ENCODE results near the gene SEPHS1. TPM values are rescaled to one million over a fixed set of nuclear protein-coding genes. Genes with fewer than 3 reads are reported as not detected.

The SEPHS1 gene
- total RNA-seq, 1 experiment from 2014 or later = 509 TPM

GRCh38 chr10:13388478-13389230, 40.6 kb upstream of the SEPHS1 start (continued):
- no peak for TF ChIP-seq JUN (CRISPR knock-in tag; IDR thresholded peaks at IDR 0.05)
- TF ChIP-seq CREB1 (CRISPR knock-in tag; IDR thresholded peaks at IDR 0.05) = no peak
- no peak for TF ChIP-seq ZBTB21 (CRISPR knock-in tag; IDR thresholded peaks at IDR 0.05; ENCODE audit: borderline replicate concordance)
- no peak for TF ChIP-seq SP1 (CRISPR knock-in tag; conservative IDR thresholded peaks at IDR 0.05)
- no peak for TF ChIP-seq JAZF1 (CRISPR knock-in tag; IDR thresholded peaks at IDR 0.05)
- no peak for TF ChIP-seq ZMAT4 (CRISPR knock-in tag; IDR thresholded peaks at IDR 0.05)
- TF ChIP-seq CDX4 (CRISPR knock-in tag; IDR thresholded peaks at IDR 0.05; ENCODE audit: borderline replicate concordance) = no peak
- no peak for TF ChIP-seq ATF1 (CRISPR knock-in tag; IDR thresholded peaks at IDR 0.05)
- no peak for TF ChIP-seq TP53 (CRISPR knock-in tag; IDR thresholded peaks at IDR 0.05)
- no peak for TF ChIP-seq ATF6 (CRISPR knock-in tag; IDR thresholded peaks at IDR 0.05)
- no peak for TF ChIP-seq HMGXB4 (CRISPR knock-in tag; IDR thresholded peaks at IDR 0.05)
- TF ChIP-seq RELA (CRISPR knock-in tag; IDR thresholded peaks at IDR 0.05; ENCODE audit: borderline replicate concordance) = no peak
- TF ChIP-seq ATF2 (CRISPR knock-in tag; IDR thresholded peaks at IDR 0.05; ENCODE audit: borderline replicate concordance, low read depth) = no peak
- TF ChIP-seq HMGA2 (CRISPR knock-in tag; IDR thresholded peaks at IDR 0.05) = no peak

- H3K27ac Mint-ChIP-seq = no peak overlapping the region
- DNase-seq (ENCODE audit: low spot score) (no peak), ATAC-seq (no peak)
- CTCF ChIA-PET = interaction anchor here (3.5 to 3.8 kb wide), 2 partner anchors 54 to 151 kb away, joined by 13 to 21 read pairs; no protein-coding TSS in a partner anchor
- H3K4me1 Mint-ChIP-seq = peaks cover 27% of the 10 kb centered on the region
- H3K9me3 Mint-ChIP-seq = no peaks in the 10 kb centered on the region
- no peaks in the 10 kb centered on the region for H3K36me3 Mint-ChIP-seq
- H3K27me3 Mint-ChIP-seq (ENCODE audit: low read depth) = peaks cover 24% of the 10 kb centered on the region
- H3K4me3 Mint-ChIP-seq = no peak overlapping the region
- POLR2A ChIA-PET = no interaction called here
- TF ChIP-seq ELF4 (CRISPR knock-in tag; IDR thresholded peaks at IDR 0.05; ENCODE audit: low read depth) (no peak), ZNF121 (CRISPR knock-in tag; IDR thresholded peaks at IDR 0.05) (no peak), SP1 (CRISPR knock-in tag; conservative IDR thresholded peaks at IDR 0.05) (no peak), MXD4 (CRISPR knock-in tag; IDR thresholded peaks at IDR 0.05; ENCODE audit: borderline replicate concordance) (no peak), CREM (CRISPR knock-in tag; IDR thresholded peaks at IDR 0.05) (no peak), CBFB (CRISPR knock-in tag; IDR thresholded peaks at IDR 0.05; ENCODE audit: low read depth) (no peak), STAT6 (CRISPR knock-in tag; conservative IDR thresholded peaks at IDR 0.05; ENCODE audit: low read depth) (no peak), ZBTB43 (CRISPR knock-in tag; IDR thresholded peaks at IDR 0.05) (no peak), ZNF396 (CRISPR knock-in tag; IDR thresholded peaks at IDR 0.05; ENCODE audit: borderline replicate concordance) (no peak), PREB (CRISPR knock-in tag; IDR thresholded peaks at IDR 0.05; ENCODE audit: borderline replicate concordance) (no peak)
These were observed 37.9 kb upstream of the SEPHS1 start for GRCh38 chr10:13386021-13386420.
